Gastrocnemius medialis (tissue), 4 donors: ENCODE data around the gene HOXD10. TPM values are rescaled to one million over a fixed set of nuclear protein-coding genes. Genes with fewer than 3 reads are reported as not detected.

Experiments used
- ATAC-seq, 2 donors: fragments of 150-250 bp; one replicate each; pipeline ENCODE4 v1.9.1; 2016
- DNase-seq, 2 donors: peaks; one replicate each; pipeline ENCODE4 v3.0.0-alpha.2; 2019
- H3K27ac ChIP-seq, 4 donors: fragments of 200-600 bp; sonication (generic); 1 replicate in 1 of 4; 2 replicates in 3 of 4; pipeline ENCODE4 v1.5.1; 2016 to 2018; ENCODE audit warnings: mild to moderate bottlenecking in 2 of 4, moderate library complexity in 1 of 4
- H3K27me3 ChIP-seq, 3 donors: fragments of 200-600 bp; sonication (generic) in 2 of 3; 1 replicate in 1 of 3; 2 replicates in 2 of 3; pipeline versions ENCODE4 v1.5.1 to v1.6.0; 2016 to 2019; ENCODE audit warnings: mild to moderate bottlenecking in 1 of 3, moderate library complexity in 1 of 3
- H3K36me3 ChIP-seq, 2 donors: fragments of 200-600 bp; sonication (generic) in 1 of 2; one replicate each; pipeline ENCODE4 v1.5.1; 2017 to 2018
- H3K4me1 ChIP-seq, 2 donors: fragments of 200-600 bp; sonication (generic) in 1 of 2; one replicate each; pipeline ENCODE4 v1.5.1; 2016 to 2017; ENCODE audit warnings: mild to moderate bottlenecking in 2 of 2
- H3K4me3 ChIP-seq, 4 donors: fragments of 200-600 bp; sonication (generic) in 3 of 4; 1 replicate in 1 of 4; 2 replicates in 3 of 4; pipeline ENCODE4 v1.5.1; 2016 to 2019; ENCODE audit warnings: mild to moderate bottlenecking in 2 of 4
- H3K9me3 ChIP-seq, 3 donors: fragments of 200-600 bp; sonication (generic) in 2 of 3; 1 replicate in 1 of 3; 2 replicates in 2 of 3; pipeline ENCODE4 v1.5.1; 2016 to 2019
- POLR2A ChIP-seq, 2 donors: fragments of 450-650 bp; IDR thresholded peaks; one replicate each; pipeline ENCODE4 v1.6.1; 2017; ENCODE audit warnings: antibody characterized with exemption in 2 of 2, mild to moderate bottlenecking in 2 of 2, moderate library complexity in 2 of 2
- in situ Hi-C, 4 donors: fragments of 200-750 bp; cut with MboI; loops; one replicate each; pipeline versions ENCODE4 v1.15.0 to v1.8.0; 2017; ENCODE audit warnings: low sequenced_read_pairs in 4 of 4
- intact Hi-C: fragments of 100-400 bp; cut with DNase I; formaldehyde crosslinking; loops from one replicate; pipeline ENCODE4 v1.15.1; 2023; ENCODE audit warnings: low total_unique reads
- total RNA-seq, 4 donors: library from RNA; depleted of rRNA; stranded (reverse); fragments of >200 nt; gene quantifications; one replicate each; pipeline versions ENCODE4 v1.1.0 to v1.2.3, GENCODE V29; 2016
- TF ChIP-seq, protein P1 (sequence below), 5 experiments: fragments of 450-650 bp in 3 of 5; fragments of 200-600 bp in 2 of 5; sonication (generic) in 2 of 5; IDR thresholded peaks in 4 of 5; conservative IDR thresholded peaks in 1 of 5; 1 replicate in 4 of 5; 2 replicates in 1 of 5; pipeline ENCODE4 v1.5.1; 2016 to 2019; ENCODE audit warnings: antibody characterized with exemption in 5 of 5, mild to moderate bottlenecking in 3 of 5, moderate library complexity in 3 of 5

HOXD10 gene
- total RNA-seq, 4 donors from 2014 or later: 0.15 TPM; not detected in 3

DNA sequence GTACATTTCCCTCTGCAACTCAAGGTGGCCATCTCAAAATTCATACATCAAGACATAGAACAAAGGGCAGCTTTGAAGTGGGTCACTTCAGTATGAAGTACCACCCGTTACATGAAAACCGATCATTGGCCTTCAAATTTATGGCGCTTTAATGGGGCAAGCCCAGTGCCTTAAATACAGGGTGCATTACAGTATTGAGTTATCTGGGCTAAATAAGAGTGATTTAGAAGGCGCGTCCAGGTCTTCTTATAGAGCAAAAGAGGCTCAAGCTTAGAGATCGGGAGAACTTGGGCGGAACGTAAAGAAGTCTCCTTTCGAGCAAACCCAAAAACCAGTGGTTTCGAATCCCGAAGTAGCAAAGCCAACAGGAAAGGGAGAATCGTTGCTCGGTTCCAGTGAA lies 47.6 kb downstream of the HOXD10 start:
- no peak for ATAC-seq
- intact Hi-C loops (no loop called here), in situ Hi-C loops (no loop called here)
- H3K27ac ChIP-seq: no peak overlapping the region
- H3K27me3 ChIP-seq: peaks cover 33 to 64% (median 63%) of the 10 kb centered on the region in 3 donors
- H3K4me3 ChIP-seq: no peak overlapping the region
- H3K9me3 ChIP-seq: no peaks in the 10 kb centered on the region
- no peaks in the 10 kb centered on the region for H3K36me3 ChIP-seq
- H3K4me1 ChIP-seq: peaks cover 0 to 5% of the 10 kb centered on the region in 2 donors
- no peak for DNase-seq
- TF ChIP-seq, protein P1, sequence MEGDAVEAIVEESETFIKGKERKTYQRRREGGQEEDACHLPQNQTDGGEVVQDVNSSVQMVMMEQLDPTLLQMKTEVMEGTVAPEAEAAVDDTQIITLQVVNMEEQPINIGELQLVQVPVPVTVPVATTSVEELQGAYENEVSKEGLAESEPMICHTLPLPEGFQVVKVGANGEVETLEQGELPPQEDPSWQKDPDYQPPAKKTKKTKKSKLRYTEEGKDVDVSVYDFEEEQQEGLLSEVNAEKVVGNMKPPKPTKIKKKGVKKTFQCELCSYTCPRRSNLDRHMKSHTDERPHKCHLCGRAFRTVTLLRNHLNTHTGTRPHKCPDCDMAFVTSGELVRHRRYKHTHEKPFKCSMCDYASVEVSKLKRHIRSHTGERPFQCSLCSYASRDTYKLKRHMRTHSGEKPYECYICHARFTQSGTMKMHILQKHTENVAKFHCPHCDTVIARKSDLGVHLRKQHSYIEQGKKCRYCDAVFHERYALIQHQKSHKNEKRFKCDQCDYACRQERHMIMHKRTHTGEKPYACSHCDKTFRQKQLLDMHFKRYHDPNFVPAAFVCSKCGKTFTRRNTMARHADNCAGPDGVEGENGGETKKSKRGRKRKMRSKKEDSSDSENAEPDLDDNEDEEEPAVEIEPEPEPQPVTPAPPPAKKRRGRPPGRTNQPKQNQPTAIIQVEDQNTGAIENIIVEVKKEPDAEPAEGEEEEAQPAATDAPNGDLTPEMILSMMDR (IDR thresholded peaks at IDR 0.05 in 4 of 5, conservative IDR thresholded peaks at IDR 0.05 in 1 of 5): no peak
- TF ChIP-seq POLR2A (IDR thresholded peaks at IDR 0.05): no peak

DNA sequence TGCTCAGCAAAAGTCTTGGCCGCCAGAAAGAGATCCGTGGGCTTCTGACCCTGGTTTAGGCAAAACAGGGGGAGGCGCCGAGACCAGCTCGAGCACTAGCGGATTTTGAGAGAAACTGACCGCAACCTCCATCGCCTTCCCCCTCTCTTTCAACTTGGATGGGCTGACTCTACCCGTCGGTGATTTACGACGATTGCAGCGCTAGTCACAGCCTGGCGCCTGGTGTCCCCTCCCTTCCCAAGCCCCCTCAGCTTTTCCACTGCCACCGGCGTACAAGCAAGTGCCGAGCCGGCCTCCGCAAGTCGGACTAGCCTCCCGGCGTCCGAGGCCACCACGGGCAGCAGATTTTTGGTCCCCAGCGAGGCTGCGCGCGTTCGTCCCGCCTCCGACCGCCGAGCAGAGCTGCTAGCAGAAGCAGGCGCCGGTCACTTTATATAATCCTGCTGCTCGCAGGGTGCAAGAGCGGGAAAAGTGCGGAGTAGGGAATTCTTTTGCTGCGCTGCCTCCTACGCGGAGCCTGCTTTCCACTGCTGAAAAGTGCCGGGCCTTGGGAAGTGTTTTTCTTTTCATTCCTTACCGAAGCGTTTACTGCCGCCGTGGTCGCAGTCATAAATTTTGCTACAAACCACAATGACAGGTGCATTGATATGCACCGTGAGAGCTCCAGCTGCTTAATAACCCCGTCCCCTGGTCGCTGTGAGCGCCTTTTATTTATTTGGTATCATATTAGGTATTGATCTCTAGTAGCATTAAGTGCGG lies 48.2 kb downstream of the HOXD10 start:
- ATAC-seq: no peak
- Histone ChIP-seq H3K27ac (no peak overlapping the region), H3K4me3 (peak overlapping the region in 1 of 4 donors; percentile 17), H3K27me3 (peaks cover 27 to 58% (median 57%) of the 10 kb centered on the region in 3 donors), H3K4me1 (peaks cover 0 to 5% of the 10 kb centered on the region in 2 donors), H3K36me3 (no peaks in the 10 kb centered on the region), H3K9me3 (no peaks in the 10 kb centered on the region)
- intact Hi-C loops: no loop called here
- in situ Hi-C loops: no loop called here
- DNase-seq: no peak
- no peak for TF ChIP-seq POLR2A (IDR thresholded peaks at IDR 0.05)
- TF ChIP-seq, protein P1 (IDR thresholded peaks at IDR 0.05 in 4 of 5, conservative IDR thresholded peaks at IDR 0.05 in 1 of 5): no peak

DNA sequence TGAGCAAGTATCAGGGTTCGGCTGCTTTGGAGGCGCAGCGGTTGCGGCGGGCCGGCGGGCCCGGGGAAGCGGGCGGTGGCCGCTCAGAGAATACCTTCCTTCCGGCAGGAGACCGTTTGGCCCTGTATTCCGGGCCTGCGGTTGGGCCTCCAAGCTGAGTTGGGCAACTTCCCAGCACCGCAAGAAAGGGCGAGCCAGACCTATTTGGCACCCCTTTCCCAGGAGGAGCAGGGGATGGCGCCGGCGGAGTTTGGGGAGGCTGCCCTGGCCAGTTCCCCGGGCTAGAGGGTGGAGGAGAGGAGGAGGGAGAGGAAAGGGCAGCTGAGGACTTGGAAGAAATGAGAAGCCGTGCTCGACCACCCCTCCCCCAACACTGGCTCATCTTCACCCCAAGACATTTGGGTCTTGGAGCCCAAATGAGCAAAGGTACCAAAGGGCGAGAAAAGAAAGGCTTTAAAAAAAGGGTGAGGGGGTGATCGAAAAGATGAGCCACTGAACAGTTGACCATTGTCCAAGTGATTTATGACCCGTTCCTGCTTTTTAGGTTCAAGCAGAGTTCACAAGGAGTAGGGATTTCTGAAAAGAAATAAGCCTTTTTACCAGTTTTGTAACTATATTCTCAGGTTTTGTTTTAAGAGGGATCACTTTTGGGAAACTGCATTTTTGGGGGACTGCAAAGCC lies 48.9 kb downstream of the HOXD10 start:
- H3K4me1 ChIP-seq: peaks cover 0 to 5% of the 10 kb centered on the region in 2 donors
- no peaks in the 10 kb centered on the region for H3K36me3 ChIP-seq
- no peak for TF ChIP-seq POLR2A (IDR thresholded peaks at IDR 0.05)
- TF ChIP-seq, protein P1 (IDR thresholded peaks at IDR 0.05 in 4 of 5, conservative IDR thresholded peaks at IDR 0.05 in 1 of 5): no peak
- H3K4me3 ChIP-seq: peak overlapping the region in 1 of 4 donors; percentile 17
- H3K27me3 ChIP-seq: peaks cover 24 to 51% (median 50%) of the 10 kb centered on the region in 3 donors
- intact Hi-C loops (no loop called here), in situ Hi-C loops (no loop called here)
- H3K27ac ChIP-seq: no peak overlapping the region
- no peaks in the 10 kb centered on the region for H3K9me3 ChIP-seq
- ATAC-seq: no peak
- DNase-seq: no peak

DNA sequence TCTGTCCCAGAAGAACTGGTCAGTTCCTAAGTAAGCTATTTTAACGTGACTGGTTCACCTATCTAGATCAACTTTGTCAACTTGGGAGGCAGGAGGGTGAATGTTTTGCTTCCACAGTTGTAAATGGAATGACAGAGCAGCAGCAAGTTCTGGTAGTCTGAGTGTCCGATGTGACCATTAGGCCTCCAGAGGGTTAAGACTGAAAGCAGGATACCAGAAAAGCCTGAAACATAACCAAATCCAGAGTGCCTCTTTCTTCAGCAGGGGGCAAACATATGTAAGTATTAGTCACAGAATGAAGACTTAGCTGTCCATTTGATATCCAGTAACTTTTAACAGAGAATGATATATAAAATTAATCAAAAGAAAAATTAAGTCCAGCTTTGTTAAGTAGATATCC lies 49.7 kb downstream of the HOXD10 start:
- no peaks in the 10 kb centered on the region for H3K36me3 ChIP-seq
- ATAC-seq (no peak), DNase-seq (no peak)
- TF ChIP-seq, protein P1 (IDR thresholded peaks at IDR 0.05 in 4 of 5, conservative IDR thresholded peaks at IDR 0.05 in 1 of 5): no peak
- TF ChIP-seq POLR2A (IDR thresholded peaks at IDR 0.05): no peak
- H3K4me1 ChIP-seq: no peaks in the 10 kb centered on the region
- H3K9me3 ChIP-seq: no peaks in the 10 kb centered on the region
- no peak overlapping the region for H3K4me3 ChIP-seq
- intact Hi-C loops: no loop called here
- H3K27ac ChIP-seq: no peak overlapping the region
- H3K27me3 ChIP-seq: peaks cover 19 to 47% (median 43%) of the 10 kb centered on the region in 3 donors
- in situ Hi-C loops: no loop called here
